Activated CD8-positive, alpha-beta memory T cell treated with anti-CD3 and anti-CD28 coated beads, Interleukin-2, amount 50 U/mL, for 48 hours (primary cell): ENCODE measurements around the gene BAHCC1.

ENCODE experiments used
- DNase-seq: peaks from one replicate; pipeline ENCODE4 v3.0.0-alpha.2; 2020

Gene BAHCC1

DNA sequence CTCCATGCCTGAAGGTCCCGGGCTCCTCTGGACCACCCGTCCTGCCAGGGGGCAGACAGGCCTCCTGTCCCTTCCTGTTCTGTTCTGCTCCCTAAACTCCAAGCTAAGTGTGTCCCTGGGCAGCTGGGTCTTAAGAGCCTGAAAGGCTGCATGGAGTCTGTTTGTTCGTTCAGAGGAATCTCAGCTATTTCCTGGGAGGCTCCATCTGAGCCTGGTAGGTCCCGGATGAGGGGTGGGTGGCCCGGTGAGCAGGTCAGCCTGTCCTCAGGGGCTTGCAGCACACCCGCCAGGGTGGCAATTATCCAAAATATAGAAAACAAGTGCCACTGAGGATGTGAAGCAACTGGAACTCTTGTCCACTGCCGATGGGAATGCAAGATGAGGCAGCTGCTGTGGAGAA is 104.8 kb downstream of the BAHCC1 start:
- no peak for DNase-seq

DNA sequence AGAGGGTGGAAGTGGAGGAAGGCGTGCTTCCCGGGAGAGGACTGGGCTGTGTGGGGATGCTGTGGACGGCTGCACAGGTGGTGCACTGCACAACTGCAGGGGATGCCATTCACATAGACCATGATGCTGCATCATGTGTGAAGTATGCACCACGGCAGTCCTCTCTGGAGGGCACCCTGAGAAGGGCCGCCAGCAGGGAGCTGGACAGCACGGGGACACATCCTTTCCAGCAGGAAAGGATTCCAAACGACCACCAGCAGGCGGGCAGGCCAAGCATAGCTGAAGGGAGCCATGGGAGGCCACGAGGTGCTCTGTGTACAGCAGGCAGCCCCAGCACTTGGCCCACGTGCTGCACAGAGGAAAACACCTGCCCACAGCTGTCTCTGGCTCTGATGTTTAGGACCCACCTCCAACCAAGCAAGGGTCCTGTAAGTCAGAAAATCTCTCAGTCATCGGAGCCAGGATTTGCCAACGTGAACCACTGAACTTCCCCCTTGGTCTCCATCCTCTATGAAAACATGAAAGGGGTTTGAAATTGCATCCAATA is 107.3 kb downstream of the BAHCC1 start:
- DNase-seq, result no peak

DNA sequence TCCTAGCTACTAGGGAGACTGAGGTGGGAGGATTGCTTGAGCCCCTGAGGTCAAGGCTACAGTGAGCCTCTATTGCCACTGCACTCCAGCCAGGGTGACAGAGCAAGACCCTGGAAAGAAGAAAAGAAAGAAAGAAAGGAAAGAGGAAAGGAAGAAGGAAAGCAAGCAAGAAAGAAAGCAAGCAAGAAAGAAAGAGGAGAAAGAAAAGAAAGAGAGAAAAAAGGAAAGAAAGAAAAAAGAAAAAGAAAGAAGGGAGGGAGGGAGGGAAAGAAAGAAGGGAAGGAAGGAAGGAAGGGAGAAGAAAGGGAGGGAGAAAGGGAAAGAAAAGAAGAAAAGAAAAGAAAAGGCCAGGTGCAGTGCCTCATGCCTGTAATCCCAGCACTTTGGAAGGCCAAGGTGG is 108.4 kb downstream of the BAHCC1 start:
- no peak for DNase-seq

DNA sequence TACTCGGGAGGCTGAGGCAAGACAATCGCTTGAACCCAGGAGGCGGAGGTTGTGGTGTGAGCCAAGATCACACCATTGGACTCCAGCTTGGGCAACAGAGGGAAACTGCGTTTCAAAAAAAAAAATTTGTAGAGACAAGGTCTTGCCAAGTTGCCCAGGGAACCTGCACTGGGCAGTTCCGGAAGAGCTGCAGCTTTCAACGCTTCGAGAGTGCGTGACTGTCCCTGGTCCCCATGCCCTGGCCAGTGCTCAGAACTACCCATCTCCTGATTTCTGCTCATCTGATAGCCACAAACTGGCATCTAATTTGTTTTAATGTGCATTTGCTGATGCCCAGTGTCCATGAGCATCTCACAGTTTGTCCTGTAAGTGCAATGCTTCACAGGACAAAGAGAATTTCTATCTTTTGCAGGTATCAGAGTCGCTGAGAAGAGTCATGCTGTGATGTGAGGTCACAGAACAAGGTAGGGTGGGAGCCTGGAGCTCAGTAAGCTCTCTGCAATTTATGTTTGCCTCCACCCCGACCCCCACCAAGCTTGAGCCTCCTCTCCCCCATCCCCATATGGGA is 113.5 kb downstream of the BAHCC1 start:
- DNase-seq, result peak; percentile 68

DNA sequence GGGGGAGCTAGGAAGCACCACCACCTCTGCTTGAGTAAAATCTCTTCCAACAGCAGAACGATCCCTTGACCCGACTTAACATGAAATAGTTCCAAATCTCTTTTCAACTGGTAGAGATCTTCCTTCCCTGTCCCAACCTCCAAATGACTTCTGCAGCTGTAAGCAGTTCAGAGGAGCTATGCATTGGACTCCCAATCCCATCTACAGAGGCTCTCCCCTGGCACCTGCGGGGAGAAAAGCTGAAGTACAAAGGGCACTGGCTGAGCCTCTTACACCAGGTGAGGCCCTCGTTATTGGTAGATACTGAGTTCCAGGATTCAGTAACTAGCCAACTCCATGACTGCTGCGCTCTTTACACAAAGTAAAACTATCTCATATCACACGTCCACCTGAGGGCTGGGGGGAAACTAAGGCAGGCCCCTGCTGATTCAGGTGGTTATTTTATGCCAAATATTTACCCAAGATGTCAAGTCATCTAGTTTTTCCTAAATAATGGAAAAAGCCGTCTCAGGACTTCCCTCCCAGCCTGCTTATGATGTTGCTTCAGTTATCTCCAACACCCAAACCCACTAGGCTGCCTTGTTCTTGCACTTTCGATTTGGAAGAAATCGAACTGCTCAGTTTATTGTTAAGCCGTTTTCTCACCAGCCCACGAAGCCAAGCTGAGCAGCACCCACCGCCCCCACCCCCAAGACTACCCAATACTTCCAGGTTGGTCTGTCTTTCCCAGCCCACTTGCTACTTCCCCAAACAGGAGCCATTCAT is 114.1 kb downstream of the BAHCC1 start:
- DNase-seq, result peak; percentile 69

DNA sequence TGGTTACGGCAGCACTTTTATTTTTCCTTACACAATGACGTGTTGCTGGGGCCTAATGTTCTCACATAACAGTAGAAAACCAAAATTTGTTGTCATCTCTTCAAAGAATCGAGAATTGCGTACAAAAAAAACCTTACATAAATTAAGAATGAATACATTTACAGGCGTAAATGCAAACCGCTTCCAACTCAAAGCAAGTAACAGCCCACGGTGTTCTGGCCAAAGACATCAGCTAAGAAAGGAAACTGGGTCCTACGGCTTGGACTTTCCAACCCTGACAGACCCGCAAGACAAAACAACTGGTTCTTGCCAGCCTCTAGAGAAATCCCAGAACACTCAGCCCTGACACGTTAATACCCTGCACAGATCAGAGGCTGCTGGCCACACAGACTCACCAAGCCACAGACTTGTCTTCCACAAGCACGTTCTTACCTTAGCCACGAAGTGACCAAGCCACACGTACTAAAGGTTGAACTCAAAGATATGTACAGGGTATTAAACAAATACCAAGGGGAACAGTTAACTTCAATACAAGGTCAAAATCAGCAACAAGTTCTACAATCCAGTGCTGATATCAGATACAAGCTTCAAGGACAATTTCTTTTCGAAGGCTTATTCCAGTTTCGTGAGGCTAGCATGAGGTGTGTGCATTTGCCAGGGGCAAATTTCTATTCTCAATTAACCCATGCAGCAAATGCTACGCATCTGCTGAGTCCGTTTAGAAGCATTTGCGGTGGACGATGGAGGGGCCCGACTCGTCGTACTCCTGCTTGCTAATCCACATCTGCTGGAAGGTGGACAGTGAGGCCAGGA is 114.9 kb downstream of the BAHCC1 start:
- peak; percentile 61 for DNase-seq

DNA sequence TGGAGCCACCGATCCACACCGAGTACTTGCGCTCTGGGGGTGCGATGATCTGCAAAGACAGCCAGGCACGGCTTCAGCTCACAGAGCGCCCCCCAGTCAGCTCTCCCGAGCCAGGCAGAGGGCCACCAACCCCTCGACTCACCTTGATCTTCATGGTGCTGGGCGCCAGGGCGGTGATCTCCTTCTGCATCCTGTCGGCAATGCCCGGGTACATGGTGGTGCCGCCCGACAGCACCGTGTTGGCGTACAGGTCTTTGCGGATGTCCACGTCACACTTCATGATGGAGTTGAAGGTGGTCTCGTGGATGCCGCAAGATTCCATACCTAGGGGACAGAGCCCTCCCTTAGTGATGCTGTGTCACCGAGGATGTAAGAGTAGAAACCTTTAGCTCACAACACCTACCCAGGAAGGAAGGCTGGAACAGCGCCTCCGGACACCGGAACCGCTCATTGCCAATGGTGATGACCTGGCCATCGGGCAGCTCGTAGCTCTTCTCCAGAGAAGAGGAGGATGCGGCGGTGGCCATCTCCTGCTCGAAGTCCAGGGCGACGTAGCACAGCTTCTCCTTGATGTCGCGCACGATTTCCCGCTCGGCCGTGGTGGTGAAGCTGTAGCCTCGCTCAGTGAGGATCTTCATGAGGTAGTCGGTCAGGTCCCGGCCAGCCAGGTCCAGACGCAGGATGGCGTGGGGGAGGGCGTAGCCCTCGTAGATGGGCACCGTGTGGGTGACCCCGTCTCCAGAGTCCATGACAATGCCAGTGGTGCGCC is 115.7 kb downstream of the BAHCC1 start:
- DNase-seq, result peak; percentile 72

DNA sequence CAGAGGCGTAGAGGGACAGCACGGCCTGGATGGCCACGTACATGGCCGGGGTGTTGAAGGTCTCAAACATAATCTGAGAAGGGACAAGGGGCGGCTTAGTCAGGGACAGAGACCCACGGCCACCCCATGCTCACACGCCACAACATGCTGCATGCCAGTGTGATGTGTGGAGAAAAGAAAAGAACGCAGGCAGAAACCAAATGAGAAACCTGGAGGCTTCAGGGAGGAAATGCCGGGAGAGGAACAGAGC is 116.2 kb downstream of the BAHCC1 start:
- DNase-seq, result no peak

DNA sequence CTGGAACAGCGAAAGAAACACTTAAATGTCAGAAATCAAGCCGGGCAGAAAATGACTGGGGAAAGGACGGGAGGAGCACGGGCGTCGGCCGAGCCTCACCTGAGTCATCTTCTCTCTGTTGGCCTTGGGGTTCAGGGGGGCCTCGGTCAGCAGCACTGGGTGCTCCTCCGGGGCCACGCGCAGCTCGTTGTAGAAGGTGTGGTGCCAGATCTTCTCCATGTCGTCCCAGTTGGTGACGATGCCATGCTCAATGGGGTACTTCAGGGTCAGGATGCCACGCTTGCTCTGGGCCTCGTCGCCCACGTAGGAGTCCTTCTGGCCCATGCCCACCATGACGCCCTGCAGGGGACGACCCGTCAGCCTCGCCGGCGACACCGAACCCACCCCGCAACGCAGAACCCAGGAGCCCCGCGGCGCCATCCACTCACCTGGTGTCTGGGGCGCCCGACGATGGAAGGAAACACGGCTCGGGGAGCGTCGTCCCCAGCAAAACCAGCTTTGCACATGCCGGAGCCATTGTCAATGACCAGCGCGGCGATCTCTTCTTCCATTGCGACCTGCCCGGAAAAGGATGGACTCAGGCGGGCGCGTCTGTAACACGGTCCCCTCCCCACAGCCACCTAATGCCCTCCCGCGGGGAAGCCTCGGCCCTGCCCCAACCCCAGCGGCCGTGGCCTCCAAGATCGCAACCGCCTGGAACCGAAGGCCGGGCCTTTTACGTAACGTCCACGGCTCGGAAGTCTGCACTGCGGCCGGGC is 116.7 kb downstream of the BAHCC1 start:
- DNase-seq, result peak; percentile 79

DNA sequence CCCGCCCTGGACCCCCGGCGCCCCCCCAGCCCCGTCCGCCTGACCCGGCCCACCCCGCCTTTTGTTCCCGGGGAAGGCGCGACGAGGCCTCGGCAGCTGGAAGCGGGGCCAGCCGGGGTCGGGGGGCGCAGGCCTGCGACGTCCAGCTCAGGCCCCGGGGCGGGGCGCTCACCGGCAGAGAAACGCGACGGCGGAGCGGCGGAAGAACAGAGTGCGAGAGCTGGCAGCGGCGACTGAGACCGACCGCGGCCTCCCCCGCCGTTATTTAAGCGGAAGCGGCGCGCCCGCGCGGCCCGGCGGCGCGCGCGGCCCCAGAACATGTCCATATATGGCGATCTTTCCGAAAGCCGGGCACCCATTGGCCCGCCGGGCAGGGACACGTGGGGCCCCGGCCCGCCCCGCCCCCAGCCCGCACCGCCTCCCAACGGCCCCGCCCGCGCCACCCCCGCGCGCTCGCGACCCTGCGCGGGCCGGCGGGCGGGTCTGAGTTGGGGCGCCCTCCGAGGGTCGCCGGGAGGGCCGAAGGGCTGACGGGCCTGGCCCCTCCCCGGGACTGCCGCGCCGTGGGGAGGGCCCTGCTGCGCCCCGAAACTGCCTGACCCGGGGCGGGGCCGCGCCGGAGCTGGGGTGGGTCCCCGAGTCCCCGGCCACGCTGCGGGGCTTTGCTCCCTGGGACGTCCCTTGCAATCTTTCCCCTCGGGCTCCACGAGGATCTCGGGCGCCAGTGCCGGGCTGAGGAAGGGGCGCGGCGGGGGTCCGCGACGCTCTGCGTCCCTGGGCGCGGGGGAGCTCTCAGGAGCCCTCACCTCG is 117.5 kb downstream of the BAHCC1 start, which contains the start of gene ACTG1:
Gene ACTG1, minus strand, starts transcription at position 238 of the 810 bp plus-strand sequence. CDS start 445 bp downstream, outside the sequence.
- DNase-seq, result peak; percentile 97

DNA sequence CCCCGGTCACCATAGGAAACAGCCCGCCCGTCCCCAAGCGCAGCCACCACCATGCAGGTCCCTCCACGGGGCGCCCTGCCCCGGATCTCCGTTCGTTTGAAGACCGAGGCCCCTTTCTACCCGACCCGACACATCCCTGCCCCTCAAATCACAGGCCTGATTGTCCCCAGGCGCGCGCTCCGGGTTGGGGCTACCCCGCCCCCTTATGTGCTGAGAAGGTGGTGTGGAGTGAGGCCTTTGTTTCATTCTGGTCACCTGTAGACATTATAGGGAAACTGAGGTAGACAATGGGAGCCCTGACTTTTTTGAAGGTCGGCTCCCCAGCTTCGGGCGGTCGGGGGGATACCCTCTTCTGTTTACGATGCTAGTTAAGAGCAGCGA is 118.1 kb downstream of the BAHCC1 start:
- peak; percentile 87 for DNase-seq

DNA sequence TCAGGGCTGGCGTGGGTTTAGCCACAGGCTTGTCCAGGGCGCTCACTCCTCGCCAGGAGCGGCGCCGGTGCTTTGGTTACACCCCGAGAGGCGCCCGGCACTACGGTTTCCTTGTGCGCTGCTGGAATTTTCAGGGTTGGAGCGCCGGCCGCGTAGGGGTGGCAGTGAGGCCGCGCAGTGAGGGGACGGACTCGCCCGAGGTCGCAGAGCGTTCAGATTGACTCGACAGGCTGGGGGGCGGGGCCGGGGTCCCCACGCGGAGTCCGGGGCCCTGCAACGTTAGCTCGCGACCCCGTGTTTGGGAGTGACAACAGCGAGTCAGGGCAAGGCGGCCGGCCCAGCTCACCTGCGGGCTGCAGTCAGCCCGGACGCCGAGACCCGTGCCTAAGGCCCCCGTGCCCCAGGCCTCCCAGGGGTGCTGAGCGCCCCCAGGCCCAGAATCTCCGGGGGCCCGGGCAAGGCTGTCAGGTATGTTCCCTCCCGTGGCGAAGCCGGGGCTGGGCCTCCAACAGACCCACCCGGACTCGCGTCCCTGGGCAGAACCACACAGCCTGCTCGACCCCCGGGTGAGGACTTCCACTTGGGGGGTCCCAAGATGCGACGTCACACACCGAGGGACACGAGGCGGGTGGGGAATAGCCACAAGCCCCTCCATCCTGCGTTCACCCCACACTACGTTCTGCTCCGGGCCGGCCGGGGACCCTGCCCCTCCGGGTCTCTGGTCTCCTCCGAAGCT is 118.7 kb downstream of the BAHCC1 start:
- DNase-seq, result peak; percentile 81

DNA sequence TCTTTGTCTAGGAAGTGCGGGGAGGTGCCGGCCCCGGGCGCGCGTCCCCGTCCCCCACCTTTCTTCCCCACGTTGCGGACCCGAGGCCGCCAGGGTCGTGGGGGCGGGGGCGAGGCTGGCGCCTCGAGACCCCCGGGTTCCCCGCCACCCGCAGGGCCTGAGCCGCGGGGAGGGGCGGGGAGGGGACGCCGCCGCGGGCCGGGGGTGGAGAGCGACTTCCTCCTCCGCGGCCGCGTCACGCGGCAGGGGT is 119.2 kb downstream of the BAHCC1 start:
- DNase-seq, result no peak

DNA sequence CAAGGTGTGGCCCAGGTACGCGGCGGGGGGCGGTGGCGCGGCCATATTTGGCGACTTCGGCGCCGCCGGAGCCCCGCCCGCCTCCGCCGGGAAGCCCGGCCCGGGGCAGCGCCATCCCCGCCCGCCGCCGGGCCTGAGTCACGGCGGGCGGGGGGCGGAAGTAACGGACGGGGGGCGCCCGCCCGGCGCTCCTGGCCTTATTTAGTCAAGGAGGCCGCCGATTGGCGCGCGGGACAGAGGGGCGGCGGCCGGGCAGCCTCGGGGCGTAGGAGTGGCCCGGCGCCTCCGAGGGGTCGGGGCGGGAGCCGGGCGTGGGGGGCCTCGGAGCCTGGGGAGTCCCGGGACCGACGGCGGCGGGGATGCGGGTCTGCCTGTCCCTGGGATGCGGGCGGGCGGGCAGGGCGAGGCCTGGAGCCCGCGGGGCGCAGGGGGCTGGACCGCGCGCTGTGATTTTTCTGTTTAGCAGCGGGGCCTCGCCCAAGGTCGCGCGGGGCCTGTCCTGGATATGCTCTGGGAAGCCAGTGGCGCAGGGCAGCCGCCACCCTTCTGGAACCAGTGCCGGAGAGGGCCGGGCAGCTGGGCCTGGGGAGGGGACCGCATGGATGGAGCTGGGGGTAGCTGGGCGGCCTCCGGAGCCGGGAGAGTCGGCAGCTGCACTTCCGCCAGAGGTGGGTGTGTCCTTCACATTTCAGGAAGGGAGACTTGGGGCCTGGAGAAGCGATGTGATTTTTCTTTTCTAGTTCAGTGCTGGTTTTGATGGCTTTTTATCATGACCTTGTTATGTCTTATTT is 119.7 kb downstream of the BAHCC1 start:
- peak; percentile 85 for DNase-seq

DNA sequence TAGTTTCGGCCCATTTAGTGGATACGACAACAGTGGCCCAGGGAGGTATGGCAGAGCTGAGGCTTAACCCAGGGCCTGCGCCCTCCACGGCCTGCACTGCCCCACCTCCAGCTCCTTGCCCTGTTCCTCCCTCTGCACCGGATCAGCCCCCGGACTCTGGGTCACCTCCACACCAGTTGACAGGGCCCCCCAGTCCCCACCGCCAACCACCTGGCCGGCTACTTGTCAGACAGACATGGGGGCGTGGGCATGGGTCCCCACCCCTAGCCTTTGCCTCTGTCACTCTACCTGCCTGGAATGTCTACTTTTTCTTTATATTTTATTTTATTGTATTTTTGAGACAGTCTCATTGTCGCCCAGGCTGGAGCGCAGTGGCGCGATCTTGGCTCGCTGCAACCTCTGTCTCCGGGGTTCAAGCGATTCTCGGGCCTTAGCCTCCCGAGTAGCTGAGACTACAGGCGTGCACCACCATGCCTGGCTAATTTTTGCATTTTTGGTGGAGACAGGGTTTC is 120.3 kb downstream of the BAHCC1 start:
- no peak for DNase-seq
